CD4-positive, alpha-beta T cell (primary cell): ENCODE measurements around the gene TMEM145. TPM values are rescaled to one million over a fixed set of nuclear protein-coding genes. Genes with fewer than 3 reads are reported as not detected.

Experiments used
- ATAC-seq: fragments of 200-7000 bp; cut with Tn5 transposase; one replicate; pipeline ENCODE4 v1.10.0; 2022; ENCODE audit warnings: mild to moderate bottlenecking; ENCODE audit not compliant: poor library complexity
- CTCF ChIA-PET: fragments of 350-600 bp; sonication (Branson Sonifier 250); formaldehyde crosslinking; loops from one replicate; lab custom pipeline; 2021; ENCODE audit warnings: antibody characterized with exemption, inconsistent platforms; lab: Charles Lee
- POLR2A ChIA-PET: fragments of 350-600 bp; sonication (Branson Sonifier 250); formaldehyde crosslinking; loops from one replicate; lab custom pipeline; 2021; ENCODE audit warnings: antibody characterized with exemption, inconsistent platforms; lab: Charles Lee
- DNase-seq, 14 experiments: peaks; one replicate each; pipeline ENCODE4 v3.0.0-alpha.2; 2013 to 2020; ENCODE audit warnings: mixed read lengths in 2 of 14
- H3K27ac ChIP-seq, 2 donors: one replicate each; pipeline versions ENCODE4 v1.5.1 to v1.7.0; 2013; ENCODE audit warnings: low read length in 2 of 2, low read depth in 1 of 2, mild to moderate bottlenecking in 1 of 2
- H3K27me3 ChIP-seq, 2 experiments: 1 replicate in 1 of 2; 2 replicates in 1 of 2; pipeline versions ENCODE4 v1.6.1 to v1.7.0; 2013; ENCODE audit warnings: low read length in 2 of 2, control low read depth in 1 of 2, mild to moderate bottlenecking in 1 of 2, moderate library complexity in 1 of 2; ENCODE audit not compliant: insufficient read depth in 2 of 2, control insufficient read depth in 1 of 2
- H3K36me3 ChIP-seq: one replicate; pipeline ENCODE4 v1.6.1; 2013; ENCODE audit warnings: low read length, control low read depth; ENCODE audit not compliant: insufficient read depth
- H3K4me1 ChIP-seq: one replicate; pipeline ENCODE4 v1.6.1; 2013; ENCODE audit warnings: low read length, control low read depth; ENCODE audit not compliant: insufficient read depth
- H3K4me3 ChIP-seq: one replicate; pipeline ENCODE4 v1.5.1; 2013; ENCODE audit warnings: mild to moderate bottlenecking, low read length, moderate library complexity
- H3K9me3 ChIP-seq, 2 experiments: 1 replicate in 1 of 2; 2 replicates in 1 of 2; pipeline versions ENCODE4 v1.6.1 to v1.7.0; 2013; ENCODE audit warnings: low read length in 2 of 2, mild to moderate bottlenecking in 2 of 2, control low read depth in 1 of 2, moderate library complexity in 1 of 2; ENCODE audit not compliant: control insufficient read depth in 1 of 2, insufficient read depth in 1 of 2
- H3K27ac Mint-ChIP-seq: one replicate; pipeline ENCODE4 v1.8.0; 2020; ENCODE audit warnings: mixed read lengths
- H3K27me3 Mint-ChIP-seq: one replicate; pipeline ENCODE4 v1.8.0; 2021; ENCODE audit warnings: mixed read lengths
- H3K36me3 Mint-ChIP-seq: one replicate; pipeline ENCODE4 v1.8.0; 2021; ENCODE audit warnings: low read depth, mixed read lengths
- H3K4me1 Mint-ChIP-seq: one replicate; pipeline ENCODE4 v1.8.0; 2021; ENCODE audit warnings: low read depth, mixed read lengths
- H3K4me3 Mint-ChIP-seq: one replicate; pipeline ENCODE4 v1.8.0; 2020; ENCODE audit warnings: mild to moderate bottlenecking, mixed read lengths
- H3K9me3 Mint-ChIP-seq: one replicate; pipeline ENCODE4 v1.8.0; 2020; ENCODE audit warnings: mixed read lengths
- intact Hi-C, 2 experiments: fragments of 100-400 bp; cut with DNase I in 1 of 2; cut with micrococcal nuclease in 1 of 2; formaldehyde crosslinking; loops; one replicate each; pipeline versions ENCODE4 v1.15.1 to v1.9.0; 2023 to 2025; cut with DNase I, micrococcal nuclease
- total RNA-seq, 174 experiments: library from RNA in 2 of 174; stranded (reverse) in 2 of 174; gene quantifications; one replicate each; pipeline ENCODE4 v1.2.3 and lab custom pipeline; 2021 to 2026
- TF ChIP-seq, protein P1 (sequence below): fragments of 200-600 bp; IDR thresholded peaks from one replicate; pipeline ENCODE4 v1.8.0; 2022; ENCODE audit warnings: antibody characterized with exemption, mild to moderate bottlenecking

TMEM145 gene
- total RNA-seq, 2 experiments from 2014 or later: not detected

DNA sequence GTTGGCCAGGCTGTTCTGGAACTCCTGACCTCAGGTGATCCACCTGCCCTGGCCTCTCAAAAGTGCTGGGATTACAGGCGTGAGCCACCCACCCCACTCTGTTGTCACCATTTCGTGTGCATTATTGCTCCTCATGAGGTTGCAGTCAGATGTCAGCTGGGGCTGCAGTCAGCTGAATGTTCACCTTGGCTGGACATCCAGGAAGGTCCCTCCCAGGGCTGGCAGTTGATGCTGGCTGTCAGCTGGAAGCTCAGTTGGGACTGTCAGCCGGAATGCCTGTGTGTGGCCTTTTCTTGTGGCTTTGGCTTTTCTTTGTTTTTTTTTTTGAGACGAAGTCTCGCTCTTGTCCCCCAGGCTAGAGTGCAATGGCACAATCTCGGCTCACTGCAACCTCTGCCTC, 18.9 kb downstream of the TMEM145 start:
- no peak overlapping the region for H3K4me3 Mint-ChIP-seq

DNA sequence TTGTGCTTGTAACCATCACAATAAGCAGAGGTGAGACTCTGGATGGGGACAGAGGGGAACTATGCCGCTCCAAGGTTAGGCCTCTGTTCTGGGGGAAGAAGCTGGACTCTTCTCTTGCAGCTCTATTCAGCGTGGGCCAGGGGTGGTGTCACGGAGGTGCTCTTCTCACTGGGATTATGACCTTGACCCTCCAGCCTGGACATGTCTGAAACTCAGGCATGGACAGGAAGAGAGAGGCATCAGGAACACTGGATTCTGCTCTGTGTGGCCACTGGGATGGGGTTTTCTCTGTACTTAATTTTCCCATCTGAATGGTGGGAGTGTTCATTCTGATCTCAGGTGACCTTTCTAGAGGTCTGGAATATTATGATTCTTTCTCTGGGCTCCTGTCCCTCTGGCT, 19.9 kb downstream of the TMEM145 start:
- H3K36me3 Mint-ChIP-seq: no peaks in the 10 kb centered on the region
- intact Hi-C loops: no loop called here
- TF ChIP-seq, protein P1, sequence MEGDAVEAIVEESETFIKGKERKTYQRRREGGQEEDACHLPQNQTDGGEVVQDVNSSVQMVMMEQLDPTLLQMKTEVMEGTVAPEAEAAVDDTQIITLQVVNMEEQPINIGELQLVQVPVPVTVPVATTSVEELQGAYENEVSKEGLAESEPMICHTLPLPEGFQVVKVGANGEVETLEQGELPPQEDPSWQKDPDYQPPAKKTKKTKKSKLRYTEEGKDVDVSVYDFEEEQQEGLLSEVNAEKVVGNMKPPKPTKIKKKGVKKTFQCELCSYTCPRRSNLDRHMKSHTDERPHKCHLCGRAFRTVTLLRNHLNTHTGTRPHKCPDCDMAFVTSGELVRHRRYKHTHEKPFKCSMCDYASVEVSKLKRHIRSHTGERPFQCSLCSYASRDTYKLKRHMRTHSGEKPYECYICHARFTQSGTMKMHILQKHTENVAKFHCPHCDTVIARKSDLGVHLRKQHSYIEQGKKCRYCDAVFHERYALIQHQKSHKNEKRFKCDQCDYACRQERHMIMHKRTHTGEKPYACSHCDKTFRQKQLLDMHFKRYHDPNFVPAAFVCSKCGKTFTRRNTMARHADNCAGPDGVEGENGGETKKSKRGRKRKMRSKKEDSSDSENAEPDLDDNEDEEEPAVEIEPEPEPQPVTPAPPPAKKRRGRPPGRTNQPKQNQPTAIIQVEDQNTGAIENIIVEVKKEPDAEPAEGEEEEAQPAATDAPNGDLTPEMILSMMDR: no peak

More for the DNA sequence above, 18.9 kb downstream of the TMEM145 start:
- Mint-ChIP-seq H3K27me3 (no peaks in the 10 kb centered on the region), H3K4me1 (peaks cover 7% of the 10 kb centered on the region), H3K27ac (no peak overlapping the region), H3K9me3 (no peaks in the 10 kb centered on the region), H3K36me3 (no peaks in the 10 kb centered on the region)
- Histone ChIP-seq H3K27me3 (no peaks in the 10 kb centered on the region), H3K27ac (no peak overlapping the region), H3K36me3 (peaks cover 2% of the 10 kb centered on the region), H3K4me1 (peaks cover 3% of the 10 kb centered on the region), H3K4me3 (no peak overlapping the region), H3K9me3 (no peaks in the 10 kb centered on the region)
- TF ChIP-seq, protein P1: no peak
- ChIA-PET CTCF (no interaction called here), POLR2A (interaction anchor here (0.6 kb wide), 1 partner anchor 200 kb away, joined by 3 read pairs; the partner anchor contains the start of gene POU2F2)
- ATAC-seq (no peak), DNase-seq (no peak)
- intact Hi-C loops: no loop called here

DNA sequence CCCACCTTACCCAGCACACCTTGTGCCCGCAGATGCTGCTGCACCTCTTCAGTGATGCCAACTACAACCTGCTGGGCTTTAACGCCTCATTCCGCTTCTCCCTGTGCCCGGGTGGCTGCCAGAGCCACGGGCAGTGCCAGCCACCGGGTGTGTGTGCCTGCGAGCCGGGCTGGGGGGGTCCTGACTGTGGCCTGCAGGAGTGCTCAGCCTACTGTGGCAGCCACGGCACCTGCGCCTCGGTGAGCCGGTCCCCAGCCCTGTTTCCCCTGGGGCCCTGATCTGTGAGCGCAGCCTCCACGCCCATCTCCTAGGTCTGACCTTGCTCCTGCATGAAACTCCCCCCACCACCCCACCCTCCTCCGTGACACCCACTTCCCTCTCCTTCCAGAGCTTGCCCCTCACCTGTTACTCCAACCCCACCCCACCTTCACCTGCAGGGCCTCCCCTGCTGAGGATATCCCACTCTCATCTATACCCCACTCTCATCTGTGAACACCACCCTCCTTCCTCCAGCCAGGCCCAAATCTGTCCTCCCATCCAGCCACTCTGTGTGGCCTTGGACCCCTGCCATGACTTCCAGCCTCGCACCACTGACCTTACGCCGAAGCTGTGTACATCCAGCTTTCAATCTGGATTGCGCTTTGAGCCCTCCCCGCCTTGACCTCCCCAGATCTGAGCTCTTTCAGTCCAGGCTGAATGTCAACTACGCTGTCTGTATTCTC, 21.0 kb downstream of the TMEM145 start:
- Mint-ChIP-seq H3K27ac (no peak overlapping the region), H3K27me3 (no peaks in the 10 kb centered on the region), H3K4me1 (no peaks in the 10 kb centered on the region), H3K36me3 (no peaks in the 10 kb centered on the region), H3K9me3 (no peaks in the 10 kb centered on the region), H3K4me3 (no peak overlapping the region)
- ChIA-PET POLR2A (no interaction called here), CTCF (no interaction called here)
- DNase-seq: no peak
- H3K36me3 ChIP-seq: peaks cover 2% of the 10 kb centered on the region
- intact Hi-C loops: no loop called here
- H3K4me3 ChIP-seq: no peak overlapping the region
- no peaks in the 10 kb centered on the region for H3K27me3 ChIP-seq
- no peaks in the 10 kb centered on the region for H3K9me3 ChIP-seq
- TF ChIP-seq, protein P1: no peak
- no peak for ATAC-seq
- H3K27ac ChIP-seq: no peak overlapping the region
- H3K4me1 ChIP-seq: no peaks in the 10 kb centered on the region

More for the DNA sequence above, 19.9 kb downstream of the TMEM145 start:
- Histone ChIP-seq H3K27ac (no peak overlapping the region), H3K4me3 (no peak overlapping the region), H3K27me3 (no peaks in the 10 kb centered on the region), H3K4me1 (no peaks in the 10 kb centered on the region), H3K9me3 (no peaks in the 10 kb centered on the region), H3K36me3 (peaks cover 2% of the 10 kb centered on the region)
- ChIA-PET CTCF (no interaction called here), POLR2A (no interaction called here)
- Mint-ChIP-seq H3K27ac (no peak overlapping the region), H3K4me3 (no peak overlapping the region), H3K27me3 (no peaks in the 10 kb centered on the region), H3K4me1 (peaks cover 5% of the 10 kb centered on the region), H3K9me3 (no peaks in the 10 kb centered on the region)
- DNase-seq (no peak), ATAC-seq (no peak)
